ENCODE results near the gene HIP1.

DNA sequence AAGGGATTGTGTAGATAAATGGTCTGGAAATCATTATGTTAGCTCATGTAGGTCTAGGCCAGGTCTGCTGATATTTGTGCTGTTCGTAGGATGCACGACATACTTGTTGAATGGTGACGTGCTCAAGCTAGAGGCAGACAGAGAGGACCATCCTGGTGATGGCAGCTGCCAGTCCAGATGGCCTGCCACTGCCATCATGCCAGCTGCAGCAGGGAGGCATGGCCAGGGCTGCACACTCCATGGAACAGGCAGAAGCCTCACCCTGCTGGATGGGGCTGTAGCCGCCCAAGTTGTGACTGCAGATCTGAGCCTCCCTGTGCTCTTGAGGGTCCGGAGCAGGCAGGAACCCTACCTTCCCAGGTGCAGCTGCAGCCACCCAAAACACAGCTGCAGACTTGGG is 166.3 kb downstream of the HIP1 start:
- TF ChIP-seq CTCF (IDR thresholded peaks at IDR 0.05; ENCODE audit: low read length) = no peak
- TF ChIP-seq EZH2 (IDR thresholded peaks at IDR 0.05; ENCODE audit: borderline replicate concordance, low read length) = no peak
